Lower lobe of right lung (tissue), 2 donors: ENCODE data around the gene AMER3. TPM values are rescaled to one million over a fixed set of nuclear protein-coding genes. Genes with fewer than 3 reads are reported as not detected.

Source experiments
- ATAC-seq, 2 donors: fragments of 200-7000 bp; cut with Tn5 transposase; one replicate each; pipeline ENCODE4 v1.9.1; 2020 to 2022; ENCODE audit warnings: mild to moderate bottlenecking in 2 of 2, moderate library complexity in 2 of 2
- DNase-seq: peaks from one replicate; pipeline ENCODE4 v3.0.0-alpha.2; 2020
- H3K27ac ChIP-seq: fragments of 200-600 bp; one replicate; pipeline ENCODE4 v1.8.0; 2022
- H3K27me3 ChIP-seq: fragments of 200-600 bp; one replicate; pipeline ENCODE4 v1.8.0; 2022; ENCODE audit warnings: low read depth
- H3K36me3 ChIP-seq: fragments of 200-600 bp; one replicate; pipeline ENCODE4 v1.8.0; 2022; ENCODE audit warnings: mild to moderate bottlenecking
- H3K4me1 ChIP-seq: fragments of 200-600 bp; one replicate; pipeline ENCODE4 v1.8.0; 2022
- H3K4me3 ChIP-seq: fragments of 200-600 bp; one replicate; pipeline ENCODE4 v1.8.0; 2022; ENCODE audit warnings: mild to moderate bottlenecking
- H3K9me3 ChIP-seq: fragments of 200-600 bp; one replicate; pipeline ENCODE4 v1.8.0; 2022
- intact Hi-C: fragments of 100-400 bp; cut with DNase I; formaldehyde crosslinking; loops from one replicate; pipeline ENCODE4 v1.11.0; 2022
- total RNA-seq: library from RNA; stranded (reverse); fragmentation: NEBNext Ultra II Directional; extraction: Animal tissue kit (Norgen Biotek cat#: 25700); gene quantifications from one replicate; pipeline ENCODE4 v1.2.1, GENCODE V29; 2021
- TF ChIP-seq, protein P1 (sequence below): fragments of 200-600 bp; IDR thresholded peaks from one replicate; pipeline ENCODE4 v1.8.0; 2022; ENCODE audit warnings: antibody characterized with exemption, mild to moderate bottlenecking
- donor health status: DM: no; HTN: yes; CAD: no; lungs with severe emphysema.

AMER3 gene
- total RNA-seq, 1 donor from 2014 or later: not detected

DNA sequence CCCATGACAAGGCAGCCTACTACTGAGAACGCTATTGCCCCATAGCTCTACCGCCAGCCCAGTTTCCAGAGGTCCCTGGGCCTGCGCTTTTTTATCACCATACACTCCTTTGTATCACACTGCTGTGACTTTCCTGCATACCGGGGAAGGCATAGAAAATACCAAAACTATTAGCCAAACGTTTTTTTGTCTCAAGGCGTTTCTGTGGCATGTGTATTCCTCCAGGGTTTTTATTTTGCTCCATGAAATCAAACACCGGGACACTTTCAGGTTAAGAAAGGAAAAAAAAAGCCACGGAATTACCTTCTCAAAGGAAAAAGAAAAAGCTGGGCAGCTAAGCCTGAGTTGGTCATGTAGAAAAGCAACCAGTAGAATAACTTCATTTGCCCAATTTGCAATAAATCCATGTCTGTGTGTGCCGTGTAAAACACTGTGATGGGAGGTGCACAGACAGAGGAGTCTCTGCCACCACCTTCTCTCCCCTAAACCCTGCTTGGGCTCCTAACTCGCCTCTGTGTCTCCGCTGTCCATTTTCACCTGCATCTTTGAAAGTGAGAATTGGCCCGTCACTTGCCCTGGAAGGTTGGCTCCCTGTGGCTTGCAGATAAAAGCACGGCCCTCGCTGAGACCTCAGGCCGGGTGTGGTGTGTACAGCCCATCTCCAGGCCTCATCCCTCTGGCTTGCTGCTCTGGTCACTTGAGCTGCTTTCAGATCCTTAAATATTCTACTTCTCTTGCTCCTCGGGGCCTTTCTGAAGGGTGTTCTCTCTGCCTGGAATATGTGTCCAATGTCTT lies 1.7 kb downstream of the AMER3 start:
- H3K9me3 ChIP-seq: no peaks in the 10 kb centered on the region
- ATAC-seq (no peak), DNase-seq (no peak)
- peaks cover 56% of the 10 kb centered on the region for H3K27me3 ChIP-seq
- no peaks in the 10 kb centered on the region for H3K4me1 ChIP-seq
- intact Hi-C loops: no loop called here
- no peak overlapping the region for H3K4me3 ChIP-seq
- TF ChIP-seq, protein P1, sequence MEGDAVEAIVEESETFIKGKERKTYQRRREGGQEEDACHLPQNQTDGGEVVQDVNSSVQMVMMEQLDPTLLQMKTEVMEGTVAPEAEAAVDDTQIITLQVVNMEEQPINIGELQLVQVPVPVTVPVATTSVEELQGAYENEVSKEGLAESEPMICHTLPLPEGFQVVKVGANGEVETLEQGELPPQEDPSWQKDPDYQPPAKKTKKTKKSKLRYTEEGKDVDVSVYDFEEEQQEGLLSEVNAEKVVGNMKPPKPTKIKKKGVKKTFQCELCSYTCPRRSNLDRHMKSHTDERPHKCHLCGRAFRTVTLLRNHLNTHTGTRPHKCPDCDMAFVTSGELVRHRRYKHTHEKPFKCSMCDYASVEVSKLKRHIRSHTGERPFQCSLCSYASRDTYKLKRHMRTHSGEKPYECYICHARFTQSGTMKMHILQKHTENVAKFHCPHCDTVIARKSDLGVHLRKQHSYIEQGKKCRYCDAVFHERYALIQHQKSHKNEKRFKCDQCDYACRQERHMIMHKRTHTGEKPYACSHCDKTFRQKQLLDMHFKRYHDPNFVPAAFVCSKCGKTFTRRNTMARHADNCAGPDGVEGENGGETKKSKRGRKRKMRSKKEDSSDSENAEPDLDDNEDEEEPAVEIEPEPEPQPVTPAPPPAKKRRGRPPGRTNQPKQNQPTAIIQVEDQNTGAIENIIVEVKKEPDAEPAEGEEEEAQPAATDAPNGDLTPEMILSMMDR: no peak
- no peak overlapping the region for H3K27ac ChIP-seq
- no peaks in the 10 kb centered on the region for H3K36me3 ChIP-seq

DNA sequence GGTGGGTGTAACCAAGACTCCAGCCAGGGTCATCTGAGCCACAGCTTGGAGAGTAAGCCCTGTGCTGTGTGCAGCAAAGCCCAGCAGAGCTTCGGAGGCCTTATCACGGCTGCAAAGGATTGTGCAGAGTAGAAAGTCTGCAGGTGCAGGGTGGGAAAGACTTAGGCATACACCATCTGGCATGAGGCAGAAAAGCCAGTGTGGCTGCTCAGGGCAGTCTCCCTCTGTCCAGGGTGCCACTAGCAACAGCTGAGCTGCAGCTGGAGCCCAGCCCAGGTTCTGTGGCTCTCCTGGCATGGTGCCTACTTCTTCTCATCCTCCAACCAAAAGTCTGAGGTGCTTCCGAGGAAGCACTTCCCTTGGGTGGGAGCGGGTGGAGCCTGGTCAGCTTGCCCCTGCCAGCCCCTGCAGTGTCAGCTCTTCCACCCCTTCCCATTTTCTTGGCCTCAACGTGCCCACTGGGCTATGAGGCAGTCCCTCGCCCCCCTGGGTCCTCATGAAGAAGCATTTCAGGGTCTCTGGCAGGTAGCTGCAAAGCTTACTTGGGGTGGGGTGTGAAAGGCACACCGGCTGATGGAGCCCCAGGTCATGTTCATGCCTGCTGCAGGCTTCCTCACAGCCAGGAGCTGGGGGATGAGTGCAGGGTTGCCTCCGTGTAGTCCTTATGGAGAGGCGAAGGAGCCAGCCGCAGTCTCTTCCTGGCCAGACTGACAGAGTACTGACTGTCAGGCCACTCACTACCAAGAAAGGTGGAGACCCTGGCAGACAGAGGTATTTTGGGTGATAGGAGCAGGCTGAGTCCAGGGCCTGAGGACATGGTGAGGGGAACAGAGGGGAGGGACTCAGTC lies 4.8 kb downstream of the AMER3 start:
- Histone ChIP-seq H3K36me3 (no peaks in the 10 kb centered on the region), H3K27me3 (peaks cover 45% of the 10 kb centered on the region), H3K4me1 (no peaks in the 10 kb centered on the region), H3K9me3 (no peaks in the 10 kb centered on the region), H3K27ac (no peak overlapping the region), H3K4me3 (no peak overlapping the region)
- TF ChIP-seq, protein P1: no peak
- ATAC-seq (no peak), DNase-seq (no peak)
- intact Hi-C loops: no loop called here

DNA sequence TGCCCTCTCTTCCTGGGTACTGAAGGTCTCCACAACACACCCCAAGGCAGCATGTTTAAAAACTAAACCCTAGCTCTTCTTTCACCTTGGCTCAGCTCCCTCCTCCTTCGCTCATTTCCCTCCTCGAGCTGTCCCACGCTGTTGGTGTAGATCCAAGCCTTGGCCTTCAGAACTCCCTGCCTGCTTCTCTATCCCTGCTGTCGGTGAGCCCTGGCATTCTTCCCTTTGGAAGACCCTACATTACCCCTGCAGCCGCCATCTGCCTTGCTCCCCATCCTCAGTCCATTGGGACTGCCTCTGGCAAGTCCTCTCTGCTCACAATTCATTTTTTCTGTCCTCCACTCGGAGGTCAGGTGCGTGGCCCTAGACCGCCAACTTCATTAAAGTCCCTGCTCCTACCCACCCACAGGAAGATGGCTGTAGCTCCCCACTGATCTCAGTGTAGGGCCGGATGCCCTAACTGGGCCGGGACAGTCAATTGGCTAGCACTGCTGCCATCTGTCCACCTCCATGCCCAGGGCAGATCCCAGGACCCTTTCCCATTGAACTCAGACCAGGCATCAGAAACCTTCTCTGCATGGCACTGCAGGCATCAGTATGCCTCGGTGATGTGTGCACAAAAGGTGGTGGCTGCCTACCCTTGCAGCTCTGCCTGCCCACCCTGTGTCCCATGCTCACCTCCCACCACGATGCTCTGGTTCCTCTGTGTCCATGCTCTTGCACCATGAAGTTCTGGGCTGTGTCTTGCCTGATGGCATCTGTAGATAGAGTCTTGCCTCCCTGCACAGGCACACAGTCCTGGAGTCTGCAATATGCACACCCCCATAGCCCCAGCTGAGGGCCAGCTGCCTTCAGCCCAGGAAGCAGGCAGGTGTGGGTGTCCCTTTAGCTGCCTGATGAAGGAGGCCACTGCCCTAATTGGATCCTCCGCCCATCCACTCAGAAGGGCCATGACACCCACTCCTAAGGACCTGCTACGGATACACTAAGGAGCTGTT lies 5.7 kb downstream of the AMER3 start:
- Histone ChIP-seq H3K36me3 (no peaks in the 10 kb centered on the region), H3K27ac (no peak overlapping the region)
- ATAC-seq: no peak

DNA sequence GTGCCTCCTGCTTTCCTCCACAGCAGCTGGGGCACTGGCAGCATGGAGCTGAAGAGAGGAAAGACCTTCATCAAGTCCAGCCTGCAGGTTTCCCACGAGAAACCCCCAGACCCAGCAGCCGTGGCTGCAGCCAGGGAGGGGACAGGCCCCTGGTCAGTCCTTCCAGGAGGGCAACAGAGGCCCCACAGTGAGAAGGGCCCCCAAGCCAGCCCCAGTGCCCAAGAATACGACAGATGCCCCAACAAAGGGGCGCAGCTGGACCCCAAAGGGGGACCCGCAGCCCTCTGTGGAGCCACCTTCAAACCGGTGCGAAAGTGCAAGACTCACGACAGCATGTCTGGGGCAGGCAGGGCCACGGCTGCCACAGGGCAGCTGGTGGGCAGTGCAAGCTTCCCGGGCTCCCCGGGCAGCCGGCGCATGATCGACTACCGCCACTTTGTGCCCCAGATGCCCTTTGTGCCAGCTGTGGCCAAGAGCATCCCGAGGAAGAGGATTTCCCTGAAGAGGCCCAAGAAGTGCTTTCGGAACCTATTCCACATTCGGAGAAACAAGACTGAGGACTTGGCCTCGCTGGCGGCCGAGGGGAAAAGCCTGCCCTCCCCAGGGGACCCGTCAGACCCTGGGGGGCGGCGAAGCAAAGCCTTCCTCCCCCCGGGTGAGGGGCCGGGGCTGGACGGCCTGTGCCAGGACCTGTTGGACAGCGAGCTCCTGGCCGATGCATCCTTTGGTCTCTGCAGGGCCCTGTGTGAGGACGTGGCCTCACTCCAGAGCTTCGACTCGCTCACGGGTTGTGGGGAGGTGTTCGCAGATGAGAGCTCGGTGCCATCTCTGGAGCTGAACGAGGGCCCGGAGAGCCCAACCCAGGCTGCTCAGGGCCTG lies 6.9 kb downstream of the AMER3 start:
- H3K27ac ChIP-seq: no peak overlapping the region
- no peaks in the 10 kb centered on the region for H3K36me3 ChIP-seq
- H3K4me1 ChIP-seq: no peaks in the 10 kb centered on the region
- DNase-seq (no peak), ATAC-seq (no peak)
- TF ChIP-seq, protein P1: no peak
- no peaks in the 10 kb centered on the region for H3K9me3 ChIP-seq
- intact Hi-C loops: no loop called here
- H3K27me3 ChIP-seq: peaks cover 26% of the 10 kb centered on the region
- no peak overlapping the region for H3K4me3 ChIP-seq

More for the DNA sequence above, 5.7 kb downstream of the AMER3 start:
- TF ChIP-seq, protein P1: no peak
- Histone ChIP-seq H3K4me3 (no peak overlapping the region), H3K27me3 (peaks cover 37% of the 10 kb centered on the region), H3K9me3 (no peaks in the 10 kb centered on the region), H3K4me1 (no peaks in the 10 kb centered on the region)
- DNase-seq: no peak
- intact Hi-C loops: no loop called here
